Activated naive CD8-positive, alpha-beta T cell treated with anti-CD3 and anti-CD28 coated beads, Interleukin-2, amount 50 U/mL, for 24 hours (primary cell): ENCODE data around the gene MRPS15.

Experiments used
- ATAC-seq: fragments of 150-1000 bp; cut with Tn5 transposase; one replicate; pipeline ENCODE4 v1.10.0; 2021
- DNase-seq: peaks from one replicate; pipeline ENCODE4 v3.0.0; 2021
- H3K27ac Mint-ChIP-seq: one replicate; pipeline ENCODE4 v1.8.0; 2021; ENCODE audit warnings: mild to moderate bottlenecking, mixed read lengths
- H3K27me3 Mint-ChIP-seq: one replicate; pipeline ENCODE4 v1.8.0; 2021; ENCODE audit warnings: mixed read lengths
- H3K36me3 Mint-ChIP-seq: one replicate; pipeline ENCODE4 v1.8.0; 2021; ENCODE audit warnings: low read depth, mixed read lengths
- H3K4me1 Mint-ChIP-seq: one replicate; pipeline ENCODE4 v1.8.0; 2021; ENCODE audit warnings: mixed read lengths
- H3K4me3 Mint-ChIP-seq: one replicate; pipeline ENCODE4 v1.8.0; 2021; ENCODE audit warnings: mild to moderate bottlenecking, moderate library complexity, mixed read lengths
- H3K9me3 Mint-ChIP-seq: one replicate; pipeline ENCODE4 v1.8.0; 2021; ENCODE audit warnings: mixed read lengths

MRPS15 gene

GRCh38 chr1:36406440-36406839 lies 57.7 kb downstream of the MRPS15 start:
- Mint-ChIP-seq H3K4me1 (peaks cover 8% of the 10 kb centered on the region), H3K4me3 (no peak overlapping the region), H3K9me3 (no peaks in the 10 kb centered on the region), H3K27me3 (no peaks in the 10 kb centered on the region), H3K36me3 (no peaks in the 10 kb centered on the region), H3K27ac (no peak overlapping the region)
- ATAC-seq (no peak), DNase-seq (no peak)
